Measurements from ENCODE around the gene COL6A6. TPM values are rescaled to one million over a fixed set of nuclear protein-coding genes. Genes with fewer than 3 reads are reported as not detected.

The COL6A6 gene, protein sequence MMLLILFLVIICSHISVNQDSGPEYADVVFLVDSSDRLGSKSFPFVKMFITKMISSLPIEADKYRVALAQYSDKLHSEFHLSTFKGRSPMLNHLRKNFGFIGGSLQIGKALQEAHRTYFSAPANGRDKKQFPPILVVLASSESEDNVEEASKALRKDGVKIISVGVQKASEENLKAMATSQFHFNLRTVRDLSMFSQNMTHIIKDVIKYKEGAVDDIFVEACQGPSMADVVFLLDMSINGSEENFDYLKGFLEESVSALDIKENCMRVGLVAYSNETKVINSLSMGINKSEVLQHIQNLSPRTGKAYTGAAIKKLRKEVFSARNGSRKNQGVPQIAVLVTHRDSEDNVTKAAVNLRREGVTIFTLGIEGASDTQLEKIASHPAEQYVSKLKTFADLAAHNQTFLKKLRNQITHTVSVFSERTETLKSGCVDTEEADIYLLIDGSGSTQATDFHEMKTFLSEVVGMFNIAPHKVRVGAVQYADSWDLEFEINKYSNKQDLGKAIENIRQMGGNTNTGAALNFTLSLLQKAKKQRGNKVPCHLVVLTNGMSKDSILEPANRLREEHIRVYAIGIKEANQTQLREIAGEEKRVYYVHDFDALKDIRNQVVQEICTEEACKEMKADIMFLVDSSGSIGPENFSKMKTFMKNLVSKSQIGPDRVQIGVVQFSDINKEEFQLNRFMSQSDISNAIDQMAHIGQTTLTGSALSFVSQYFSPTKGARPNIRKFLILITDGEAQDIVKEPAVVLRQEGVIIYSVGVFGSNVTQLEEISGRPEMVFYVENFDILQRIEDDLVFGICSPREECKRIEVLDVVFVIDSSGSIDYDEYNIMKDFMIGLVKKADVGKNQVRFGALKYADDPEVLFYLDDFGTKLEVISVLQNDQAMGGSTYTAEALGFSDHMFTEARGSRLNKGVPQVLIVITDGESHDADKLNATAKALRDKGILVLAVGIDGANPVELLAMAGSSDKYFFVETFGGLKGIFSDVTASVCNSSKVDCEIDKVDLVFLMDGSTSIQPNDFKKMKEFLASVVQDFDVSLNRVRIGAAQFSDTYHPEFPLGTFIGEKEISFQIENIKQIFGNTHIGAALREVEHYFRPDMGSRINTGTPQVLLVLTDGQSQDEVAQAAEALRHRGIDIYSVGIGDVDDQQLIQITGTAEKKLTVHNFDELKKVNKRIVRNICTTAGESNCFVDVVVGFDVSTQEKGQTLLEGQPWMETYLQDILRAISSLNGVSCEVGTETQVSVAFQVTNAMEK (N-terminal part only)
- total RNA-seq = 1 to 10 TPM in 4 of 7 donors, under 1 TPM in 3; 0.26 to 6.5 (median 1.9) TPM
- polyA plus RNA-seq = under 1 TPM in 2 of 3 donors, not detected in 1; 0.24 to 0.26 TPM
- long read RNA-seq, donor 1, partial matches to known transcripts = 25 of 25 reads
- long read RNA-seq, donor 1, other reads (novel, unspliced or antisense) = 0 of 25 reads
- long read RNA-seq, donor 2 = 0 reads

DNA sequence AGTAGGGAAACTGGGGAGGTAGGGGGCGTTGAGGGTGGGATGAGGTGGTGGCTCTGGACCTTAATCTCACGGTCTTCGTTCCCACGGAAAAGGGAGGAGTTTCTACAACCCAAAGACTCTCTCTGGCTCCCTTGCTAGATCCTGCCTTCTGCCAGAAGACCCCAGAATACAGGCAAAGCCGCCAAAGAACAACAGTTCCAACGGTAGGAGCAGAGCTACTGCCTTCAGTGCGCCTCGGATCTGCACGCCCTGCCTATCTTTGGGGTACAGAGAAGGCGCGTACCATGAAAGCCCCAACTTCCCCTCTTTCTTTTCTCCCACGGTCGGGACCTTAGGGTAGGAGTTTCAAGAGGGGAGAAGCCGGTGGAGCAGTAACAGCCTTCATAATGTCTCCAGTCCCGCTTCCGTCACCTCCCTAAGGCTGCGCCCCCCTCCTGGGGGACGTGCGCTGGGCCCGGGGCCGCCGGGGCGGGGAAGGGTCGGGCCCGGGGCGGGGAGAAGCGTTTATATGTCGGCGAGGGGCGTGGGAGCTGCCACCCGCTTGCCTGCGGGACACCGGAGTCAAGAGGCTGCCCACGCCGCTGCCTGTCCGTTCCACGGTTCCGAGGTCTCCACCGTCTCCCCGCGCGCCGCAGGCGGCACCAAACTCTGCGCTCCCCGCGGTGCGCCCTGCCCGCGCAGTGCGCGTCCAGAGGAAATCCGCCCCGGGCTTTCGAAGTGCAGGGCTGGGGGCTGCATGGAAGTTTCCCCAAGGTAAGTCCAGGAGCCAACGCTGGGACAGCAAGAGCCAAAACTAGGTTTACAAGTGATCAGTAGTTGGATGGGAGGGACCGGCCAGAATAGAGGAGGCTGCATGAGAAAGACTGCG lies at the start of gene COL6A6:
Gene COL6A6 (plus strand): TSS at position 533 of the 868 bp plus-strand sequence. CDS start 43,188 bp downstream, outside the sequence.
- H3K4me3 ChIP-seq = peak within 1 kb of the TSS in 4 of 8 donors; percentile 6 to 21 (median 13)
- no peaks in the 10 kb centered on the region for H3K36me3 ChIP-seq
- no peak within 1 kb of the TSS for H3K27ac ChIP-seq
- intact Hi-C loops (cut with DNase I; ENCODE audit: low total_unique reads) = no loop called here
- DNase-seq = no peak
- H3K9me3 ChIP-seq = no peaks in the 10 kb centered on the region
- H3K4me1 ChIP-seq = peaks cover 0 to 11% (median 3%) of the 10 kb centered on the region in 6 donors
- H3K27me3 ChIP-seq (replicated peaks in 1 of 7) = peaks cover 0 to 56% (median 23%) of the 10 kb centered on the region in 7 donors
- TF ChIP-seq POLR2AphosphoS5 (IDR thresholded peaks at IDR 0.05) = no peak
- TF ChIP-seq POLR2A (IDR thresholded peaks at IDR 0.05) = no peak
- TF ChIP-seq, protein P1, sequence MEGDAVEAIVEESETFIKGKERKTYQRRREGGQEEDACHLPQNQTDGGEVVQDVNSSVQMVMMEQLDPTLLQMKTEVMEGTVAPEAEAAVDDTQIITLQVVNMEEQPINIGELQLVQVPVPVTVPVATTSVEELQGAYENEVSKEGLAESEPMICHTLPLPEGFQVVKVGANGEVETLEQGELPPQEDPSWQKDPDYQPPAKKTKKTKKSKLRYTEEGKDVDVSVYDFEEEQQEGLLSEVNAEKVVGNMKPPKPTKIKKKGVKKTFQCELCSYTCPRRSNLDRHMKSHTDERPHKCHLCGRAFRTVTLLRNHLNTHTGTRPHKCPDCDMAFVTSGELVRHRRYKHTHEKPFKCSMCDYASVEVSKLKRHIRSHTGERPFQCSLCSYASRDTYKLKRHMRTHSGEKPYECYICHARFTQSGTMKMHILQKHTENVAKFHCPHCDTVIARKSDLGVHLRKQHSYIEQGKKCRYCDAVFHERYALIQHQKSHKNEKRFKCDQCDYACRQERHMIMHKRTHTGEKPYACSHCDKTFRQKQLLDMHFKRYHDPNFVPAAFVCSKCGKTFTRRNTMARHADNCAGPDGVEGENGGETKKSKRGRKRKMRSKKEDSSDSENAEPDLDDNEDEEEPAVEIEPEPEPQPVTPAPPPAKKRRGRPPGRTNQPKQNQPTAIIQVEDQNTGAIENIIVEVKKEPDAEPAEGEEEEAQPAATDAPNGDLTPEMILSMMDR (IDR thresholded peaks at IDR 0.05 in 8 of 11, conservative IDR thresholded peaks at IDR 0.05 in 3 of 11) = no peak
- WGBS, 5 donors = 5 to 10% (median 5%) methylated on average over 20 to 58 of the region's 58 CpGs

DNA sequence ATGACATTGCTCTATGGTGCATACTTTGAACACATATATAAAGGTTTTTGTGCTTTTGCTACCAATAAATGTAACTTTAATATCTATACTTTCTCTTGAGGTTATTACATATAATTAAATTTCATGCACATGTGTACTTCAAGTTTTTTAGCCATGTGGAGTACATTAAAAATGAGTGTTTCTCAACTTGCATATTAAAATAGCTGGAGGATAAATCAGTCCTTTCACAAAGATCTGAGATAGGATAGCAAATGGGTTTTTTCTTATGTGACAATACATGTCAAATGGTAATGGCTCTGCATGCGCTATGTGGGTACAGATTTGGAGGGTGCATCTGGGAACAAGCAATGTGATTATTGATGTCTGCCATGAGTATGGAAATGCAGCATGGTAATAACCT lies 48.7 kb upstream of the COL6A6 start:
- WGBS, 5 donors = 88 to 98% (median 91%) methylated on average over 1 of the region's 1 CpG

DNA sequence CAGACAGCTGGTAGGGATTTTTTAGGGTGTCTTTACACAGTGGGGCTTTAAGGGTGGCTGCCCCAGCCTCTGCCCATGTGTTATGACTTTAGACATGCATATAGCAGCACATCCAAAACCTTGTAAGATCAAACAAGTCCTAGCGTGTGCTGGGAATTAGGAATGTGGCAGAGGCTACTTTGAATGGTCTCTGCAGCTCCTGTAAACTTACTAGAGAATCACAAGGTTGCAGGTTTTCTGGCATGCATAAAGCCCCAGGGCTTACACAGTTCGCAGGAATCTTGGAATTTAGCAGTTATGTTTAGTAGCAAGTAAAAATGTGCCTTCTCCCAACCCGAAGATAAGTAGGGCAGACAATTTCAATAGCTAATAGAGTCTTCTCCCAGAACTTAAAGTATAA lies 46.9 kb upstream of the COL6A6 start:
- WGBS, 5 donors = 60 to 86% (median 79%) methylated on average over 3 of the region's 3 CpGs

More for the DNA sequence above, 48.7 kb upstream of the COL6A6 start:
- Histone ChIP-seq H3K36me3 (no peaks in the 10 kb centered on the region), H3K4me3 (no peak overlapping the region), H3K4me1 (peaks cover 0 to 3% (median 0%) of the 10 kb centered on the region in 6 donors), H3K27me3 (replicated peaks in 1 of 7) (peaks cover 0 to 10% (median 0%) of the 10 kb centered on the region in 7 donors), H3K9me3 (no peaks in the 10 kb centered on the region), H3K27ac (no peak overlapping the region)
- intact Hi-C loops (cut with DNase I; ENCODE audit: low total_unique reads) = no loop called here
- DNase-seq = no peak
- TF ChIP-seq, protein P1 (IDR thresholded peaks at IDR 0.05 in 8 of 11, conservative IDR thresholded peaks at IDR 0.05 in 3 of 11) = no peak
- TF ChIP-seq POLR2AphosphoS5 (IDR thresholded peaks at IDR 0.05) (no peak), POLR2A (IDR thresholded peaks at IDR 0.05) (no peak)

More for the DNA sequence above, 46.9 kb upstream of the COL6A6 start:
- no peaks in the 10 kb centered on the region for H3K36me3 ChIP-seq
- no peak for DNase-seq
- intact Hi-C loops (cut with DNase I; ENCODE audit: low total_unique reads) = no loop called here
- H3K27me3 ChIP-seq (replicated peaks in 1 of 7) = no peaks in the 10 kb centered on the region
- TF ChIP-seq POLR2A (IDR thresholded peaks at IDR 0.05) (no peak), POLR2AphosphoS5 (IDR thresholded peaks at IDR 0.05) (no peak)
- TF ChIP-seq, protein P1 (IDR thresholded peaks at IDR 0.05 in 8 of 11, conservative IDR thresholded peaks at IDR 0.05 in 3 of 11) = no peak
- peaks cover 0 to 8% (median 0%) of the 10 kb centered on the region in 8 donors for H3K9me3 ChIP-seq
- H3K27ac ChIP-seq = no peak overlapping the region
- peaks cover 0 to 3% (median 0%) of the 10 kb centered on the region in 6 donors for H3K4me1 ChIP-seq
- H3K4me3 ChIP-seq = no peak overlapping the region

Measured in spleen (tissue), 13 donors.